ENCODE data around the gene GABRG1. TPM values are rescaled to one million over a fixed set of nuclear protein-coding genes. Genes with fewer than 3 reads are reported as not detected.

Gene GABRG1
- total RNA-seq (ENCODE audit: unreplicated experiment) = not detected
- long read RNA-seq = 0 reads

DNA sequence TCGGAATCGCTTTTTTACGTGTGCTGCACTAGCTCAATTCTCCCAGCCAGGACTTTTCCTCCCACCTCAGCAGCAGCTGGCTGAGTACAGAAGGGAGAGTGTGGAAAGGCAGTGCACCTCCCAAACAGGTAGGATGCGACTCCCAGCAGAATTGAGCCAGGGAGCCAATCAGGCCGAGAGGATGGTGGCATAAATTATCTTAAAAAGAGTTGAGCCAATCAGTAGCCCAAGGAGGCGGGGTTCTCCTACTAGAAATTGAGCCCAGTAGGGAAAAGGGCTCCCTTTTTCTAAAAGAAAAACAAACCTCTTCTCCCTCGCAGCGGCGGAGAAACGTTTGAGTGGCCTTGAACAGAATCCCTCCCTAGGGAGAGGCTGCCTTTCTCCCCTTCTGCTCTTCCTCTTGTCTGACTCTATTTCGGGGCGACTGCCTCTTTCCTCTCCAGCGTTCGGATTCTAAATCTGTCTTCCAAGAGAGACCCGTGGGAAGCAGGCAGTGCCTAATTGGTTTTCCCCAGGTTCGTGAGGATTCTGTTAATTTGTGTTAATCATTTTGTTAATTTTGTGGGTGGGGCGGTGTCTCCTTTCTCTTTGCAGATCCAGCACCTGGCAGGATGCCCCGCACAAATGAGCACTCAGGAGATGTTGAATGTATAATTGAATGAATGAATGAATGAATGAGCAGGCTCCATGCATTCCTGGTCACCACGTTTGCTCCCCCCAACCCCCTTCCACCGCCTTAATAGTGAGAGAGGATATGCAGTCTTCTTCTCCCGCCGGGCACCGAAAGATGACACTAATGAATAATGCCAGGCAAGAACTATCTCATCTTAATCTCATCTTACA is at the start of gene GABRG1:
TSS of gene GABRG1 (minus strand) at position 142 of the 843 bp plus-strand sequence. CDS start at position 1, 141 bp downstream.
- DNase-seq (ENCODE audit: low spot score) = no peak
- peaks cover 7% of the 10 kb centered on the region for H3K36me3 Mint-ChIP-seq (ENCODE audit: low read depth, unreplicated experiment)
- no peak for TF ChIP-seq CTCF (IDR thresholded peaks at IDR 0.05; ENCODE audit: unreplicated experiment)
- no peak within 1 kb of the TSS for H3K27ac Mint-ChIP-seq (ENCODE audit: unreplicated experiment)
- H3K9me3 Mint-ChIP-seq (ENCODE audit: unreplicated experiment) = peaks cover 9% of the 10 kb centered on the region
- peaks cover 3% of the 10 kb centered on the region for H3K27me3 Mint-ChIP-seq (ENCODE audit: unreplicated experiment)
- H3K4me3 Mint-ChIP-seq (ENCODE audit: unreplicated experiment) = no peak within 1 kb of the TSS
- no peaks in the 10 kb centered on the region for H3K4me1 Mint-ChIP-seq (ENCODE audit: unreplicated experiment)

GRCh38 chr4:46146993-46147392 is 23.1 kb upstream of the GABRG1 start:
- Mint-ChIP-seq H3K27ac (ENCODE audit: unreplicated experiment) (no peak overlapping the region), H3K27me3 (ENCODE audit: unreplicated experiment) (peaks cover 1% of the 10 kb centered on the region), H3K9me3 (ENCODE audit: unreplicated experiment) (peaks cover 9% of the 10 kb centered on the region), H3K4me1 (ENCODE audit: unreplicated experiment) (no peaks in the 10 kb centered on the region), H3K36me3 (ENCODE audit: low read depth, unreplicated experiment) (no peaks in the 10 kb centered on the region), H3K4me3 (ENCODE audit: unreplicated experiment) (no peak overlapping the region)
- TF ChIP-seq CTCF (IDR thresholded peaks at IDR 0.05; ENCODE audit: unreplicated experiment) = no peak
- DNase-seq (ENCODE audit: low spot score) = no peak

- no peak for TF ChIP-seq CTCF (IDR thresholded peaks at IDR 0.05; ENCODE audit: unreplicated experiment)
- H3K27ac Mint-ChIP-seq (ENCODE audit: unreplicated experiment) = no peak overlapping the region
- no peaks in the 10 kb centered on the region for H3K36me3 Mint-ChIP-seq (ENCODE audit: low read depth, unreplicated experiment)
- DNase-seq (ENCODE audit: low spot score) = no peak
- no peaks in the 10 kb centered on the region for H3K4me1 Mint-ChIP-seq (ENCODE audit: unreplicated experiment)
- H3K27me3 Mint-ChIP-seq (ENCODE audit: unreplicated experiment) = peaks cover 1% of the 10 kb centered on the region
- no peak overlapping the region for H3K4me3 Mint-ChIP-seq (ENCODE audit: unreplicated experiment)
- peaks cover 16% of the 10 kb centered on the region for H3K9me3 Mint-ChIP-seq (ENCODE audit: unreplicated experiment)
Measured at GRCh38 chr4:46131498-46132057, 7.7 kb upstream of the GABRG1 start.

DNA sequence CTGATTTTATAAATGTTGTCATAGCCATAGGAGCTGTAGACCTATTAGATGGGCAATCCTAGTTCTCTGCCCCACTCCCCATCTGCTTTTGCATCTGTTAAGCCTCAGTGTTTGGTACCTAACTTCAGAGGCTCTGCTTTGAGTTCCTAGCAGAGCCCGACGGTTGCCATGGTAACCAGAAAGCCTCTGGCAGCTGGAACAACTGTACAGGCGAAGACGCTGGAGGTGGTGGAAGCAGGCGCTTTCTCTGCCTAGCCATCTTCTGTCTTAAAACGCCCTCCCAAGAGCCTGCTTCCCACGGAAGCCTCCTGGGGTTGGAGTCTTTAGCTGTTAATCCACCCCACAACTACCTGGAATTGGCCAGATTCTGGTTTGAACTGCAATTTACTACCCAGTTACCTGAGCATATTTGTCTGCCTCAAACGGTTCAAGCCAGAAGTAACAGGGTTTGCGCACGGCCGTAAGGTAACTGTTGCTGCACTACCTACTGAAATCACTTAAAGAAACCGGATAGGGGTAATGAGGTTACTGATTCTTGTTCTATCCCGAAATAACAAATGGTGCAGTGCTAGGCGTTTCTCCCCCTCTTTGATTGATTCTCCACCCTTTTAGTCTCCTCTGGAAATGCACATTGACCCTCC is 1.0 kb upstream of the GABRG1 start:
- no peak for DNase-seq (ENCODE audit: low spot score)
- TF ChIP-seq CTCF (IDR thresholded peaks at IDR 0.05; ENCODE audit: unreplicated experiment) = no peak
- H3K36me3 Mint-ChIP-seq (ENCODE audit: low read depth, unreplicated experiment) = peaks cover 7% of the 10 kb centered on the region
- H3K4me1 Mint-ChIP-seq (ENCODE audit: unreplicated experiment) = no peaks in the 10 kb centered on the region
- peaks cover 9% of the 10 kb centered on the region for H3K9me3 Mint-ChIP-seq (ENCODE audit: unreplicated experiment)
- H3K27me3 Mint-ChIP-seq (ENCODE audit: unreplicated experiment) = peaks cover 3% of the 10 kb centered on the region
- no peak overlapping the region for H3K27ac Mint-ChIP-seq (ENCODE audit: unreplicated experiment)
- no peak overlapping the region for H3K4me3 Mint-ChIP-seq (ENCODE audit: unreplicated experiment)

Data from endothelial cell (in vitro differentiated cells).